Brain pericyte (primary cell): ENCODE data around the gene STARD10.
"Not testable (repeated sequence)": the region's sequence is repeated elsewhere in the genome, so short reads cannot be mapped to it uniquely, and the experiment has no call there.

Experiments
- DNase-seq: peaks from one replicate; pipeline ENCODE4 v3.0.0-alpha.2; 2012; ENCODE audit warnings: low read depth, low spot score

The STARD10 gene

GRCh38 chr11:72826191-72826941, 32.5 kb upstream of the STARD10 start:
- no peak for DNase-seq

- DNase-seq, result no peak
Measured at GRCh38 chr11:72825661-72826060, 31.8 kb upstream of the STARD10 start.

- no peak for DNase-seq
Measured at GRCh38 chr11:72824811-72825505, 31.1 kb upstream of the STARD10 start.

- DNase-seq, result no peak
Measured at GRCh38 chr11:72824020-72824419, 30.2 kb upstream of the STARD10 start.

GRCh38 chr11:72823105-72823804, 29.4 kb upstream of the STARD10 start:
- no peak for DNase-seq

- peak; percentile 58 for DNase-seq
Measured at GRCh38 chr11:72821920-72822799, 28.3 kb upstream of the STARD10 start.

GRCh38 chr11:72821221-72821919, 27.5 kb upstream of the STARD10 start:
- DNase-seq, result no peak

- DNase-seq, result no peak
Measured at GRCh38 chr11:72820439-72821139, 26.7 kb upstream of the STARD10 start.

GRCh38 chr11:72818971-72819370, 25.1 kb upstream of the STARD10 start:
- DNase-seq, result no peak

- no peak for DNase-seq
Measured at GRCh38 chr11:72817966-72818365, 24.1 kb upstream of the STARD10 start.

GRCh38 chr11:72816404-72816990, 22.6 kb upstream of the STARD10 start:
- DNase-seq, result no peak

GRCh38 chr11:72815110-72815618, 21.3 kb upstream of the STARD10 start:
- DNase-seq, result no peak

GRCh38 chr11:72814286-72815109, 20.7 kb upstream of the STARD10 start, which contains the start of gene ATG16L2:
Gene ATG16L2, plus strand, starts transcription at chr11:72814411. Its CDS starts 35 bp downstream, at chr11:72814446.
- no peak for DNase-seq

GRCh38 chr11:72813740-72814285, 20.0 kb upstream of the STARD10 start:
- no peak for DNase-seq

- no peak for DNase-seq
Measured at GRCh38 chr11:72812967-72813739, 19.3 kb upstream of the STARD10 start.

- DNase-seq, result no peak
Measured at GRCh38 chr11:72812604-72812966, 18.7 kb upstream of the STARD10 start.

- not testable (repeated sequence) for DNase-seq
Measured at GRCh38 chr11:72811686-72812085, 17.8 kb upstream of the STARD10 start.

- no peak for DNase-seq
Measured at GRCh38 chr11:72808331-72808798, 14.5 kb upstream of the STARD10 start.
